HG02973 (cell line): Measurements from ENCODE around the gene CIAO3.

ENCODE experiments used
- ATAC-seq: cut with Tn5 transposase; IDR thresholded peaks from one replicate; pipeline ENCODE4 v1.9.1; 2021; ENCODE audit warnings: moderate library complexity; ENCODE audit not compliant: unreplicated experiment

The CIAO3 gene

GRCh38 chr16:711548-712320, 29.1 kb downstream of the CIAO3 start:
- ATAC-seq, result no peak

DNA sequence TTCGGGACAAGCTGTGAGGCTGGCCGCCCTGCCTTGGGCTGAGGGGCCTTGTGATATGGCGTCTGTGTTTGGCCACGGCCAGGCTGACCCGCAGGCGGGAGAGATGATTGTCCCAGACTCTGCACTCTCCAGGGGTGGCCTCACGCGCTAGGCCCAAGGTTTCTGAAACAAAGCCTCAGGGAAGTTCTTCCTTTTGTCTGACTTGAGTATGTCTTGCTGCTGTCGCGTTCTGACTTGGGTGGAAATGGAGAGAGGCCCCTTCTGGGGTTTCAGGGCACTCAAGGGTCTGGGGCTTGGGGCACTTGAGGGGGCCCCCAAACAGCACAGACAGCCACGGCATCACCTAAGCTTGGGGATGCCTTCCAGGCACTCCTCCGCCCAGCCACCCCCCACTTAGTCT, 29.7 kb downstream of the CIAO3 start:
- no peak for ATAC-seq

- ATAC-seq, result no peak
Observed at GRCh38 chr16:710500-711075, 30.2 kb downstream of the CIAO3 start.

- no peak for ATAC-seq
Observed at GRCh38 chr16:709566-710499, 31.0 kb downstream of the CIAO3 start.

GRCh38 chr16:708959-709358, 31.8 kb downstream of the CIAO3 start:
- no peak for ATAC-seq

DNA sequence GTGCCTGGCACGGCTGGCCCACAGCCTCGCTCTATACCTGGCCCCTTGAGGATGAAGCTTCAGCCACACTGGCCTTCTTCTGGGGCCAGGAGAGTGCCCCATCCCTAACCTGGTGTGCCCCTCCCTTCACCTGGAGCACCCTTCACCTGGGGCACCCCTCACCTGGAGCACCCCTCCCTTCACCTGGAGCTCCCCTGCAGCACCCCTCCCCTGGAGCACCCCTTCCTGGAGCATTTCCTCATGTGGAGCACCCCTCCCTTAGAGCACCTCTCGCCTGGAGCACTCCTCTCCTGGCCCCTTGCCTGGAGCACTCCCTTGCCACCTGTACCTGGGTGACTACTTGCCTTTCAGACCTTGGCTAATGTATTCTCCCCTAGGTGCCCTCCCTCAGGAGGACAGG, 32.8 kb downstream of the CIAO3 start:
- ATAC-seq, result no peak

DNA sequence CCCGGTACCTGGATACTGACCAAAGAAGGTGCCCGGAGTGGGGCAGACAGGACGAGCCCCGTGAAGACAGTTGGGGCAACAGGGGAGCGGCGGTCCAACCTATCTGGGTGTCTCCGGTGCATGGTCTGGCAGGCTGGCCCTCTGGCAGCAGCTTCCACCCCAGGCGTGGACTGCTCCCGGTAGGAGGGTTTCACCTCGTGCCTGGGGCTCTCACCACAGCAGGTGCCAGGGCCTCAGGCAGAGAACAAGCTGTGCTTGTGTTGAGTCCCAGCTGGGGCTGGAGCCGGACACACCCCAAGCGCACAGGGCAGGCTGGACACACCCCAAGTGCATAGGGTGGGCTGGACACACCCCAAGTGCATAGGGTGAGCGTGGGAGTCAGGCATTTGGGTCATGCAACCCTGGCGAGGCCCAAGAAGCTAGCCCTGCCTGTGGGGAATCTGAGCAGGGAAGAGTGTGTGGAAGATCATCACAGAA, 33.7 kb downstream of the CIAO3 start:
- no peak for ATAC-seq

GRCh38 chr16:706189-707061, 34.4 kb downstream of the CIAO3 start:
- ATAC-seq, result no peak

GRCh38 chr16:705431-706188, 35.2 kb downstream of the CIAO3 start, which contains the start of gene FBXL16:
Gene FBXL16, minus strand, starts transcription at chr16:705801. Its CDS starts 8,396 bp downstream, at chr16:697405.
- no peak for ATAC-seq

- no peak for ATAC-seq
Observed at GRCh38 chr16:704552-705380, 36.0 kb downstream of the CIAO3 start.

DNA sequence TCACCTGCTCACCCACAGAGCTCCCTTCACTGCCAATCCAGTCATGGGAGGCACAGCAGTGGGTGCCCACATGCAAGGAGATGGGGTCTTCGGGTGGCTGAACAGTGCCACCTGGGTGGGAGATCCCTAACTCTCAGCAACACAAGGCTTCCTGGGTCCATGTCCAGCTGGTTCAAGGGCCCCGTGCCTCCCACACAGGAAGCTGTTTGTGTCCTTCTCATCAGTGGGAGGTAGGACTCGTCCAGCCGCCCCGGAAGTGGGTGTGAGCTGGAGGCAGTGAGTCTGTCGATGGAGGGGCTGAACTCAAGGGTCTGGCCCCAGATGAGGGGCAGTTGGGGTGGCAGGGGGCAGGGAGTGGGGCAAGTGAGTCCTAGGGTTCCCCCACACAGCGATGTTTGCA, 36.8 kb downstream of the CIAO3 start:
- ATAC-seq, result no peak

- no peak for ATAC-seq
Observed at GRCh38 chr16:703406-703805, 37.4 kb downstream of the CIAO3 start.

GRCh38 chr16:702341-702740, 38.5 kb downstream of the CIAO3 start:
- no peak for ATAC-seq

GRCh38 chr16:700684-701584, 39.9 kb downstream of the CIAO3 start:
- ATAC-seq, result no peak

- ATAC-seq, result no peak
Observed at GRCh38 chr16:698911-699671, 41.7 kb downstream of the CIAO3 start.

DNA sequence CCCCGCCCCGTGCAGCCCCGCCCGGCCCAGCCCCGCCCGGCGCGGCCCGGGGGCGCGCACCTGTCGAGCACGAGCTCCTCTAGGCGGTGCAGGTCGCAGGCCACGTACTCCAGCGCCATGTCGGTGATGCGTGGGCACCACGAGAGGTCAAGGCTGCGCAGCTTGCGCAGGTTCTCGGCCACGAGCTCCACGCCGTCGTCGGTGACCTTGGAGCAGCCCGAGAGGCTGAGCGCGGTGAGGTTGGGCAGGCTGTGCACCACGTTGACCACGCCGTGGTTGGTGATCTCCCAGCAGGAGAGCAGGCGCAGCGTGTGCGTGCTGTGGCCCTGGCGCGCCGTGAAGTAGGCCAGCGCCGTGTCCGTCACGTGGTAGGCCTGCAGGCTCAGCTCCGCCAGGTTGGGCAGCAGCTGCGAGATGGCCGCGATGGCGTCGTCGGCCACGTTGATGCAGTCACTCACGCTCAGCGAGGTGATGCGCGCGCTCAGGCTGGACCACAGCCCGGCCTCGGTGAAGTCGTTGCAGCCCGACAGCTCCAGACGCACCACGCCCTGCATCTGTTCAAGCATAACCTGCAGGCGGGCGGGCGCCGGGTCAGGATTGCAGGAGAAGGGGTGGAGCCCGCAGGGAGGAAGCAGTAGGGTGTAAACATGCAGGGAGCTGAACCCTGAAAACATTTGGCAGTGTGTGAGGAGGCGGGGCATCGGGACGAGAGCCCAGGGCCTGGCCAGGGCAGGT, 45.3 kb downstream of the CIAO3 start:
- no peak for ATAC-seq
